NCI-H69 (cell line): Measurements from ENCODE around the gene ATXN10.

Experiments used
- DNase-seq: peaks from one replicate; lab custom pipeline; 2025; lab: John Stamatoyannopoulos, UW

The ATXN10 gene

DNA sequence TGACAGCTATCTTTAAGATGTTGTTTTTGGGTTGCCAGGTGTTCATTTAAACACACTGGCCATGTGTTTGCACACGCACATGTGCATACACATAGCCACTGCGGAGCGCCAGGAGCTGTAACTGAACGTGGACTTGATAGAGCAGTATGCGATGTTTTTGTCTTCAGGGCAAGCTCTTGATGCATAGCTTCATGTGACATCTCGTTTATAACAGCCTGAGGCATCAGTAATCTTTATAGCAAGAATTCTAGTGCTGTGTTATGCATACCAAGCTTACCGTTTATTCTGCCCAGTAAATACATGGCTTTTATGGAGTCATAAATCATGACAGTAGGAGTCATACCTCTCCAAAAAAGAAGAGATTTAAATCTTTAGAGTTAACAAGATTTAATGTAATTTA, 87.0 kb downstream of the ATXN10 start:
- peak; percentile 11 for DNase-seq

DNA sequence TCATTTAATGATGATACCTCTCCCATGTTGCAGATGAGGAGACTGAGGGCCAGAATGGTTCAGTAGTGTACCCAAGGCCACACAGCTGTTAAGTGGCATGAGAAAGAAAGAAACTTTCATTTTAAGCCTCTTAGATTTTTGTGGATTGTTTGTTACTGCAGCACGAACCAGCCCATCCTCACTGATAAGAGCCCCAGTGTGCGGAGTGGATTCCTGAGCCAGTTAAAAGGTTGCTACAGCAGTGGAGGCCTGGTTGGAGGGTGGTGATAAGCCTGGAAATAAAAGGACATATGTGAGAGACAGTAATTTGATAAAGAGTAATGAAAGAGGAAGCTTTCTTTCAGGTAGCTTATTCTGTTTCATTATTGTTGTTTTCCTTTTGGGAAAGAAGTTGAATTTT, 89.0 kb downstream of the ATXN10 start:
- no peak for DNase-seq

DNA sequence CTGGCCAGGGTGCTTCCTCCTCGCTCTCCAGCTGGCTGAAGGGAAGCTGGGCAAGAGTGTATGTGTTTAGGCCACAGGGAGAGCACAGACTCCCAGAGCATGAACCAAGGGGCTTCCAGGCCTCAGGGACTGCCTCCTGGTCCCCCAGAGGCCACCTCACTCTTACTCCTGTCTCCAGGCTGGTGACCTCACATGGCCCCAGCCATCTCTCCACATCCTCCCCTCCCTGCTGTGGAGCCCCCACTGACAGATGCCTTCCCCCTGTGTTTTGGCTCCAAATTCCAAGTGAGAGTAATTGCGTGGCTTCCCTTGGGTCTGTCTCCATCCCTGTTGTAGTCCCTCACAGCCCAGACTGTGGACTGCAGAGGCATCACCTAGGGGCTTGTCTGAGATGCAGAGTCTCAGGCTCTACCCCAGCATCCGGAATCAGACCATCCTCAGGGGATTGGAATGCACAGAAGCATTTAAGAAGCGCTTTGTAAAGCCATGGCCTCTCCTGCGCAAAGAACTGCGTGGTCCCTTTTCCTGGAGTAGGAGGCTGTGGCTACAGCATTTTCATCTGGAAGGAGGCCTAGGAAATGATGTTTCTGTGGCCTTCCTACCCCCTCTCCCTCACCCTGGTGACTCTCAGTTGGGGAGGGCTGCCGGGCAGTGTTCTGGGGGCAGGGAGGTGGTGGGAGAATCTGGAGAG, 91.1 kb downstream of the ATXN10 start:
- DNase-seq = no peak

DNA sequence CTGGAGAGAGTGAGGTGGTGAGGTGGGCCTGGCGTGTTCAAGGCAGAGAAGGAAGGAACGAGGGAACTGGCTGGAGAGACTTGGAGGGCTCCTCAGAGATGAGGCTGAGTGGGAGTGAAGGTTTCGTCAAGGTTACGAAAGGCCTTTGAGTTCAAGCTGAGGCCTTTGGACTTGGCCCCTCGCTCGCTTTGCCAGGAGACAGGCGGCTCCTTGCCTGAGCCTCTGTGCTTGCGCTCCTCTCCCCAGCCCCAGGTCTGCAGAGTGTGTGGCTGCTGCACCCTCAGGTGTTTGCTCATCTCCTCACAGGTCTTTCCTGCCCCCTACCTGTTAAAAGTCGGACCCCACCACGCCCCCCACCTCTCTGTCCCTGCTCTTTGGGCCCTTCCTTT, 91.6 kb downstream of the ATXN10 start:
- DNase-seq = no peak

DNA sequence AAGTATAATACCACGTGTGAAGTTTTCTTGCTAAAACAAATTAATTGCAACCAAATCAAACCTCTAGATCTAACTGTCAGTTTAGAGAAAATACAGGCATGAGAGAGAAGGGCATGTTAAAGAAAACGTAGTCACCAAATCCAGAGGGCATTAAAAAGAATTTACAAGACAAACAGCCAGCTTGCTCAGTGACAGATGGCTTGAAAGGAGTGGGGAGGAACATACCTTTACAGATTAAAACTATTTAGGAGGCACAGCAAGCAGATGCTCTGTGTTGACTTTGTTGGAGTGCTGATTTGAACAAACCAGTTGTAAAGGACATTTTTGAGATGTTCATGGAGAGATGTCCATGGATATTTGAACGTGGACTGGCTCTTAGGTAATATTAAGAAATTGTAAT, 96.9 kb downstream of the ATXN10 start:
- DNase-seq = no peak

DNA sequence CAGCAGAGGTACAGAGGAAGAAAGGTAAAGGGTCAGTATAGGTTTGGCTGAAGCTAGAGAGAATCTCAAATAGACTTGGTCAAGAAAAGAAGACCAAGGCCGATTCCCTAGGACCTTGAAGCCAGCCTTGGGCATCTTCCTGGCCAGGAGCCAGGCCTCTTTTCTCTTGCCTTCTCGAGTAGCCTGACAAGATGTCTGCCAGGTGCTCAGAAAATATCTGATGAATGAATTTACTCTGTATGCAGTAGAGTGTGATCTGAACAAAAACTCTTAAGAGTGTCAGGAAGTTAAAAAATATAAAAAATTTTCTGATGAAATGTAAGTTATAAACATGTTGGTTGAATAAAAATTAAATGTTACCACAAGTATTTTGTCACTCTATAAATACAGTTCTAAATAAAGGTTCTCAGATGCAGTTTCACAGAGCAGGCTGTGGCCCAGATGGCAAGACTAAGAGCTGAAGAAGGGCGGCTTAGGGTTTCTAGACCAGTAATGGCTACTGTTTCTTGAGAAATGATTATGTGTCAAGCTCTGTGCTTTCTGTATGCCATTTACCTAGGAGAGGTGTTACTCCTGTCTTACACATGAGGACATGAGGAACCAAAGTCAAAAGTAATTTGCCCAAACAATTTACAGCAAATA, 98.1 kb downstream of the ATXN10 start:
- no peak for DNase-seq

DNA sequence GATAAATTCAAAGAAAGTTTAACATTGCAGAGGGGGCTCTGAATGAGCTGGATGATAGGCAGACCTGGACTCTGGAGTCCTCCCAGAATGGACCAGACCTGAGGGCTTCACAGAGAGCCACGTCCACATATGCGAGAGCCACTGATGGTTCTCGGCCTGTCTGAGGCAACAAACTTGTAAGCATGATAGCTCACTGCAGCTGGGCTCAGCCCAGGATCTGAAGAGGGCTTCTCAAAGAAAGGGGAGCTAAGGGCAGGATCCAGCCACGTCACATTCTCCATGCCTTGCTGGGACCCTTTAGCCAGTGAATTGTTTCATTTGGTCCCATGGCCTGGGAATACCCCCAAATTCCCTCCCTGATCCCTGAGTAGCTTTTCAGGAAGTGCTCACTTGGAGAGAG, 98.9 kb downstream of the ATXN10 start:
- no peak for DNase-seq

GRCh38 chr22:45771057-45771456, 99.4 kb downstream of the ATXN10 start:
- no peak for DNase-seq

- DNase-seq = no peak
These were observed 100.1 kb downstream of the ATXN10 start for GRCh38 chr22:45771711-45772110.

DNA sequence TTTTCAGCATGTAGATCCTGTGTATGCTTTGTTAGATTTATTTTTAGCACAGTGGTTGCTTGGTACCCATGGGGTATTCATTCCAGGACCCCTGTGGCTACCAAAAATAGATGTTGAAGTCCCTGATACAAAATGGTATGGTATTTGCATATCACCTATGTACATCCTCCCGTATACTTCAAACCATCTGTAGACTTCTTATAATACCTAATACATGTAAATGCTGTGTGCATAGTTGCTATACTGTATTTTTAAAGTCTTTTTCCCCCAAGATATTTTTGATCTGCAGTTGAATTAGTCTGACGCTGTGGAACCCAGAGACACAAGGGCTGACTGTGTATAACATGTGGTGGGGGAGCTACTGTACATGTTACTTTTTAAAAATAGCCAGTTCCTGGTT, 101.1 kb downstream of the ATXN10 start:
- DNase-seq = no peak

GRCh38 chr22:45774001-45774670, 102.5 kb downstream of the ATXN10 start:
- DNase-seq = no peak

GRCh38 chr22:45775062-45775461, 103.4 kb downstream of the ATXN10 start:
- no peak for DNase-seq

GRCh38 chr22:45775569-45776312, 104.1 kb downstream of the ATXN10 start:
- DNase-seq = no peak

- DNase-seq = no peak
These were observed 104.6 kb downstream of the ATXN10 start for GRCh38 chr22:45776313-45776585.

DNA sequence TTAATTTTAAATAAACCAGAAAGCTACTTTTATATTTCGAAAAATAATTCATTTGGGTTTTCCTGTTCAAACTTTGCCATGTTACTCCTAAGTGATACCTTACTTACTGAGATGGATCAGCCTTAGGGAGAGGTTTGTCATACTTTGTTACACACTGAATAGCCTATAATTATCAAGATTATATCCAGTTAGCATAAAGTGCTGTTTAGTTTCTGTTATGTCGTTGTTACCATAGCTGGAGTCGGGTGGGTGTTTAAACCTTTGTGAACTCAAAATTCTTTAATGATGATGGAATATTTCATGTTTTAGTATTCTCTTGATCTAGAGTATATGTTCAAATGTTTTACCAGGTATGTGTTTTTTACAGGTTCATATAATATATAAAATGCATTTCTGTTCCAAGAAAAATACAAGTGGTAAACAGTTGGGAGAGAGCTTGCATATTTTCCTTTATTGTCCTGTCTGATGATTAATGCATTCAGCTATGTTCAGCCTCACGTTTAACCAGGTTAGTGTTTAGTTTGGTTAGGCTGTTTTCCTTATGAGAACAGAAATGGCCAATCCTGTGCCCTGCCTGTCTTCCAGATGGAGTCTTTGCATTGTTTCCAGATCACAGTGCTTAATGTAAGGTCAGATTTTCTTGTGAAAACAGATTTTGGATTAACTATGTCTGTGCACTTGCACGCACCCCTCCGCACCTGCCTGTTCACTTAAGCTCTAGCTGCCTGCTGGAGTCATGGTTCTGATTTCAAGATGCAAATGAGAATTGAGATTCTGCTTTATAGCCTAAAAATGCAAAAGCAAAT, 105.6 kb downstream of the ATXN10 start:
- peak; percentile 57 for DNase-seq

GRCh38 chr22:45777852-45778375, 106.3 kb downstream of the ATXN10 start:
- DNase-seq = no peak

GRCh38 chr22:45781459-45781858, 109.8 kb downstream of the ATXN10 start:
- DNase-seq = no peak

GRCh38 chr22:45781966-45782365, 110.3 kb downstream of the ATXN10 start:
- no peak for DNase-seq

DNA sequence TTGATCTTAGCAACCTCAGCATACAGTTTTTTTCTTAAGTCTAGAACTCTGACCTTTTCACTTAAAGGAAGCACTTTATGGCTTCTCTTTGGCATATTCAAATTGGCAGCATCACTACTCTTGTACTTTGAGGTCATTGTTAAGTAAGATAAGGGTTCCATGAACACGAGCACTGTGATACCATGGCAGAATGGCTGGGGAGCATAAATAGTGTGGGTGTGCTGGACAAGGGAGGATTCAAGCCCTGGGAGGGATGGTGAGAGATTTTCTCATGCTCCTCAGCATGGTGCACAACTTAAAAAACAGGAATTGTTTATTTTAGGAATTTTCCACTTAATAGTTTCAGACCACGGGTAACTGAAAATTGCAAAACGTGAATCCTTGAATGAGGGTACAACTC, 111.4 kb downstream of the ATXN10 start:
- no peak for DNase-seq

- no peak for DNase-seq
These were observed 112.1 kb downstream of the ATXN10 start for GRCh38 chr22:45783690-45784089.

DNA sequence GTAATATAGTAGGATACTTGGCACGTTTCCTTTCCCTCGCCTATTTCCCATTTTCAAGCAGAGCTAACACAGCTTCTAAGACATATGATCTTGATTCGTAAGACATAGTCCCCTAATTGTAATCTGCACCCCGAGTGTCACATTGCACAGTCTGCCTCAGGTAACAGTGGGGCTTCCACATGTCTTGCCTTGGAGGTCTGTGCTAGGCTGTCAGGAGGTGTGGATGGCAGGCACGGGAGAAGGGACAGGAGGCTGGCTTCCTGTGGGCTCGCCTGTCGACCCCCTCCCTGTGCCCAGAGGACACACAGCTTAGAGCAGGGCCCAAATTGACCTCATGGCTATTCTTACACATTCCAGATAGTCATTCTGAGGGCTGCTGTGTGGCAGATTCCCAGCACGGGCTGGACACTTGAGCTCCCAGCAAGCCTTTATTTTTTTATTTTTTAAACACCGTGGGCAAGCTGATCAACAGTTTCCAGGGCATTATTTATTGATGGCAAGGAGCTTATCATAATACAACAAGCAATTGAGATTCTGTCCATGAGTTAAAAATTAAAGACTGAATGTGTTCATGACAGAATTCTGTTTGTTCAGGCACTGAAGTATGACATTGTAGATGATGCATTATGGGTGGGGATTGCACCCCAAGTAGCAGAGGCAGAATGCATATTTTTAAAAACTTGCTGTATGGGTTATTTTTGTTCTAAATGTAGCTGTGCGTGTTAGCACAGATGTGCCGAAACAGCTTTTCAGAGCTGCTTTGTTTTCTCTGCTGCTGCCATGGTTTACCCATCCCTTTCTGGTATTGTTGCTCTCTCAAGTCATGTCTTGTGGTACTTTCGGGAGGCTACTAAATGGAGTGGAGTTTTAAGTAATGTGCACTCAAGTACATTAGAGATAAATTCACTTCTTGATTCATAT, 113.0 kb downstream of the ATXN10 start:
- DNase-seq = no peak
